Adipocyte (in vitro differentiated cells): ENCODE measurements around the gene NHSL2.
A peak's percentile ranks its signal among the peaks of the same experiment; 100 is the strongest.
"Not testable (repeated sequence)": the region's sequence is repeated elsewhere in the genome, so short reads cannot be mapped to it uniquely, and the experiment has no call there.

ENCODE experiments used
- DNase-seq: peaks from one replicate; pipeline ENCODE4 v3.0.0-alpha.2; 2015; ENCODE audit warnings: low read depth
- H3K27me3 ChIP-seq: replicated peaks from 2 replicates; pipeline ENCODE4 v1.7.0; 2013; ENCODE audit warnings: mild to moderate bottlenecking, low read length, moderate library complexity; ENCODE audit not compliant: control insufficient read depth, insufficient read depth
- H3K36me3 ChIP-seq: 2 replicates; pipeline ENCODE4 v1.7.0; 2013; ENCODE audit warnings: low read length, mild to moderate bottlenecking, moderate library complexity; ENCODE audit not compliant: control insufficient read depth, insufficient read depth, severe bottlenecking
- H3K4me1 ChIP-seq: 2 replicates; pipeline ENCODE4 v1.7.0; 2013; ENCODE audit warnings: mild to moderate bottlenecking, low read length, moderate library complexity; ENCODE audit not compliant: control insufficient read depth, insufficient read depth
- H3K4me3 ChIP-seq: 2 replicates; pipeline ENCODE4 v1.7.0; 2013; ENCODE audit warnings: mild to moderate bottlenecking, low read length, moderate library complexity
- H3K9ac ChIP-seq: 2 replicates; pipeline ENCODE4 v1.7.0; 2013; ENCODE audit warnings: mild to moderate bottlenecking, low read length, moderate library complexity
- H3K9me3 ChIP-seq: 2 replicates; pipeline ENCODE4 v1.7.0; 2013; ENCODE audit warnings: mild to moderate bottlenecking, low read length, moderate library complexity; ENCODE audit not compliant: control insufficient read depth

Gene NHSL2

DNA sequence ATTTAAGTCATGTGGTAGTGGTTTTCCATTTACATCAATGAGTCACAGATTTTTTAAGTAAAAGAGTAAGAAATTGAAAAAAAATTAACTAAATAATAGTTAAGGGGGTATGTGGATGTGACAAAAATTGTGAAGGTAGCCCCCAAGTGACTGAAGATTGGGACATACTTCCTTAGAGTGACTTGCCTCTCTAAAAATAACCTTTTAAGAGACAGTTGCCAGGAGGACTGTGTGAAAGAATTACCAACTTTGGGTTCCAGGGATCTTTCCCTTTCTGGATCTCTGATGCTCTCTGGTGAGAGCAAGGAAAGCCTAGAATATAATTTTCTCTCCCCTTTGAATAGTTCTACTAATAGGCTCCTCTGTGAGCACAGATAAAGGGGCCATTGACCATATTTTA is 42.7 kb downstream of the NHSL2 start:
- no peak overlapping the region for H3K4me3 ChIP-seq
- no peak for DNase-seq
- no peaks in the 10 kb centered on the region for H3K36me3 ChIP-seq
- no peaks in the 10 kb centered on the region for H3K9me3 ChIP-seq
- peak overlapping the region; percentile 52 for H3K9ac ChIP-seq
- peaks cover 29% of the 10 kb centered on the region for H3K4me1 ChIP-seq
- H3K27me3 ChIP-seq: peaks cover 30% of the 10 kb centered on the region

GRCh38 chrX:71953946-71954345 is 43.3 kb downstream of the NHSL2 start:
- H3K9ac ChIP-seq: peak overlapping the region; percentile 52

DNA sequence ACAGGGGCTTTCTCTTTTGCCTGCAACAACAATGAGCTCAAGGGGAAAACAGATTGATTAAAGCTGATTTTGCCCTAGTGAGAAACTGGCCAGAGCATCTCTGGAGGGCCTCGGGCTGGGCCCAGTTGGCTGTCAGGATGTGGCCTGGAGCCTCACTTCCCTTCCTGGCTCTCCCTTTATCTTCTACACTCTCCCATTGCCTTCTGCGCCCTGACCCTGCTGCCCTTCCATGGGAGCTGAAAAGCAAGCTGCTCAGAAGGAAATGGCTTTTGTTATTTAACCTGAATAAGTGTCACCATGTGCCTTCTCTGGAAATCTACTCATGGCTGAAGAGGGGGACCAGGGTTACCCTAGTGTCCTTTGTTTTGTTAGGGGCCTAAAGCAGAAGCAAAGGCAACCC is 43.8 kb downstream of the NHSL2 start:
- no peaks in the 10 kb centered on the region for H3K36me3 ChIP-seq
- peaks cover 30% of the 10 kb centered on the region for H3K27me3 ChIP-seq
- H3K9me3 ChIP-seq: no peaks in the 10 kb centered on the region
- H3K4me3 ChIP-seq: no peak overlapping the region
- peak overlapping the region; percentile 52 for H3K9ac ChIP-seq
- peaks cover 29% of the 10 kb centered on the region for H3K4me1 ChIP-seq
- no peak for DNase-seq

More at GRCh38 chrX:71953946-71954345, 43.3 kb downstream of the NHSL2 start:
- Histone ChIP-seq H3K4me3 (no peak overlapping the region), H3K27me3 (peaks cover 30% of the 10 kb centered on the region), H3K4me1 (peaks cover 29% of the 10 kb centered on the region), H3K36me3 (no peaks in the 10 kb centered on the region), H3K9me3 (no peaks in the 10 kb centered on the region)
- DNase-seq: no peak

DNA sequence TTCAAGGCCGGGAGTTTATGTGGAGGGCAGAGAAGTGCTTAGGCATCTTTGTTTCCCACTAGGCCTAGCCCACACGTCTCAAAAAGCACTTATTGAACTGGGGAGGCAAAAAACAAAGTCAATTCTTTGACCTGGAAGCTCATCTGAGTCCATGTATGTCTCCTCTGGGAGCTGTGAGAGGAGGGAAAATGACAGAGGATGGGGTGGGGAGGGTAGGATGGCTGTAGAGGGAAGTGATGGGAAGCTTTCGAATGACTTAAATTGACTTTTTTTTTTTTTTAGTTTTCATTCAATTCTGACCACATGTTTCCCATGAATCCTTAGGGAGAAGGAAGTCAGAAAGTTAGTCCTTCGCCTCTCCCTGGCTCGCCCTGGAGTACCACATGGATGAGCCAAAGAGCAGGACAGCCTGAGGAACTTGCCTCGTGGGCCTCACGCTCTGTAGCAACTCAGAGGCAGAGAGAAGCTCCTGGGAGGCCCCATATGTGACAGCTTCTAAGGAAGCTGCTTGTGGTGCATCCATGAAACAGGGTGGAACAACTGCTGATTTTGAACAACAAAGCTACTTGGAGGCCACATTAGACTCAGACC is 45.0 kb downstream of the NHSL2 start:
- DNase-seq: no peak
- no peaks in the 10 kb centered on the region for H3K36me3 ChIP-seq
- H3K4me1 ChIP-seq: peaks cover 29% of the 10 kb centered on the region
- peaks cover 30% of the 10 kb centered on the region for H3K27me3 ChIP-seq
- no peak overlapping the region for H3K9ac ChIP-seq
- peaks cover 5% of the 10 kb centered on the region for H3K9me3 ChIP-seq
- H3K4me3 ChIP-seq: no peak overlapping the region

DNA sequence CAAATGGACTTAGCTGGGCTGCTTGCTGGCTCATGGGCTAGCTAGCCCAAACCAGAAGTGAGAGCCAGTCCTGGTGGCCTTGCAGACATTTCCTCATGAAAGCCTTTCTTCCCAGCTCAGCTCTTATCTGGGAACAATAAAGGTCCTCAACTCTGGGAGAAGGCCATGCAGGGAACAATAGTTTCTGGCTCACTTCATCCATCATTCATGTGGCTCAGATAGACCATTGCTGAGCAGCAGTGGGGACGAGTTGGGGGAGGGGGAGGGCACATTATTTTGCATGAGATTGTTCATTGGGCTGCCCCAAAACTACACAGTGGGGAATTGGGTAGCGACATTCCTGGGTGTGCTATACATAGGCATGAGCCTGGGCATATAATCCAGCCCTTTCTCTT is 47.6 kb downstream of the NHSL2 start:
- H3K4me1 ChIP-seq: peaks cover 24% of the 10 kb centered on the region
- H3K9ac ChIP-seq: no peak overlapping the region
- peaks cover 10% of the 10 kb centered on the region for H3K9me3 ChIP-seq
- no peak overlapping the region for H3K4me3 ChIP-seq
- H3K27me3 ChIP-seq: peaks cover 17% of the 10 kb centered on the region
- no peak for DNase-seq
- H3K36me3 ChIP-seq: no peaks in the 10 kb centered on the region

DNA sequence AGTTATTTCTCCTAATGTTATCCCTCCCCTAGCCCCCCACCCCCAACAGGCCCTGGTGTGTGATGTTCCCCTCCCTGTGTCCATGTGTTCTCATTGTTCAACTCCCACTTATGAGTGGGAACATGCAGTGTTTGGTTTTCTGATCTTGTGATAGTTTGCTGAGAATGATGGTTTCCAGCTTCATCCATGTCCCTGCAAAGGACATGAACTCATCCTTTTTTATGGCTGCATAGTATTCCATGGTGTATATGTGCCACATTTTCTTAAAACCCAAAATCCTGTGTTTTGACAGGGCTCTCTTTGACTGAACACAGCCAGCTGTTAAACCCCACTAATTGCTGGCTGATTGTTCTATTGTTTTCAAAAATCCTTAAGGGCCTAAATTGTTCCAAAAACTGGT is 53.5 kb downstream of the NHSL2 start:
- H3K27me3 ChIP-seq, H3K9ac ChIP-seq, H3K4me3 ChIP-seq, H3K4me1 ChIP-seq, H3K36me3 ChIP-seq, DNase-seq: not testable (repeated sequence)
- H3K9me3 ChIP-seq: peaks cover 49% of the 10 kb centered on the region

- H3K4me1 ChIP-seq: no peaks in the 10 kb centered on the region
- no peaks in the 10 kb centered on the region for H3K36me3 ChIP-seq
- no peaks in the 10 kb centered on the region for H3K9me3 ChIP-seq
- H3K4me3 ChIP-seq: no peak overlapping the region
- DNase-seq: no peak
- H3K9ac ChIP-seq: no peak overlapping the region
- peaks cover 15% of the 10 kb centered on the region for H3K27me3 ChIP-seq
These were observed 64.3 kb downstream of the NHSL2 start for GRCh38 chrX:71974916-71975315.

- Histone ChIP-seq H3K36me3 (no peaks in the 10 kb centered on the region), H3K4me1 (no peaks in the 10 kb centered on the region), H3K9me3 (peaks cover 7% of the 10 kb centered on the region), H3K4me3 (no peak overlapping the region), H3K27me3 (peaks cover 15% of the 10 kb centered on the region), H3K9ac (no peak overlapping the region)
- no peak for DNase-seq
These were observed 66.1 kb downstream of the NHSL2 start for GRCh38 chrX:71976753-71977152.

- Histone ChIP-seq H3K27me3 (peaks cover 8% of the 10 kb centered on the region), H3K9ac (no peak overlapping the region), H3K4me1 (no peaks in the 10 kb centered on the region), H3K36me3 (no peaks in the 10 kb centered on the region), H3K4me3 (no peak overlapping the region), H3K9me3 (peaks cover 18% of the 10 kb centered on the region)
- DNase-seq: no peak
These were observed 67.5 kb downstream of the NHSL2 start for GRCh38 chrX:71978164-71978563.

GRCh38 chrX:71989768-71990426 is 79.3 kb downstream of the NHSL2 start:
- Histone ChIP-seq H3K9me3 (peaks cover 19% of the 10 kb centered on the region), H3K27me3 (no peaks in the 10 kb centered on the region), H3K4me3 (no peak overlapping the region), H3K36me3 (no peaks in the 10 kb centered on the region), H3K4me1 (peaks cover 14% of the 10 kb centered on the region), H3K9ac (no peak overlapping the region)
- DNase-seq: peak; percentile 20

- Histone ChIP-seq H3K27me3 (no peaks in the 10 kb centered on the region), H3K9ac (no peak overlapping the region), H3K36me3 (no peaks in the 10 kb centered on the region), H3K4me1 (peaks cover 14% of the 10 kb centered on the region), H3K9me3 (peaks cover 17% of the 10 kb centered on the region), H3K4me3 (no peak overlapping the region)
- no peak for DNase-seq
These were observed 79.9 kb downstream of the NHSL2 start for GRCh38 chrX:71990518-71990917.

DNA sequence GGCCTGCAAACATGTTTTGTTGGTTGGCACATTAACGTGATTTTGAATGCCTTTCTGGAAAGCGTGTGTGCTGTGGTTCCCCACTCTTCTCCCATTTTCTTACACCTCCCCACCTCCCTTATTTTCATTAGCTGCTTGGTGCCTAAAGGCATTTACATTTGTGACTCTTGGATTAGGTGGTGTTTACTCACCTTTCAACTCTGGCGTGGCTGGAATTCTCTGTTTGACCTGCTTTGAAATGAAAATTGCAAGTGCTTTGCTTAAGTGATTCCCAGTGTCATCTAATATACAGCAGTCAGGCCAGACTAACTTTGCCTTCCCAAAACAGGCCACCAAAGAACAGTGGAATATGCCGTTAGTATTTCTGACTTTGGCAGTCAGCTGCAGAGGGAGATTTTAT is 80.5 kb downstream of the NHSL2 start:
- Histone ChIP-seq H3K9ac (no peak overlapping the region), H3K4me3 (no peak overlapping the region), H3K27me3 (peaks cover 2% of the 10 kb centered on the region), H3K9me3 (peaks cover 14% of the 10 kb centered on the region), H3K36me3 (no peaks in the 10 kb centered on the region), H3K4me1 (peaks cover 14% of the 10 kb centered on the region)
- DNase-seq: no peak
